K562 (cell line): ENCODE results near the gene C1orf198. TPM values are rescaled to one million over a fixed set of nuclear protein-coding genes. Genes with fewer than 3 reads are reported as not detected.

ENCODE experiments used
- ATAC-seq: fragments of 200-7000 bp; cut with Tn5 transposase; 3 replicates; pipeline ENCODE4 v1.9.1; 2020; ENCODE audit warnings: moderate library complexity
- BruUV-seq: library from RNA; stranded (reverse); fragments of 400-500 nt; replicated peaks from 2 replicates; lab custom pipeline; 2021; lab: Mats Ljungman, UMichigan
- CTCF ChIA-PET: fragments of 300-600 bp; formaldehyde crosslinking; extraction: SDS; loops from one replicate; lab custom pipeline; 2021; ENCODE audit warnings: low intra/inter-chr PET ratio; lab: Yijun Ruan, JAX
- POLR2A ChIA-PET: fragments of 300-600, 350-650 bp; sonication (Branson Sonifier 250); formaldehyde crosslinking; extraction: SDS; loops from one replicate; lab custom pipeline; 2021; ENCODE audit warnings: antibody characterized with exemption, inconsistent platforms; lab: Yijun Ruan, JAX
- DNase-seq, 4 experiments: peaks; one replicate each; pipeline versions ENCODE4 v3.0.0 to v3.0.0-alpha.2; 2011 to 2018; ENCODE audit warnings: low spot score in 3 of 4, mixed read lengths in 3 of 4; ENCODE audit errors: extremely low read depth in 1 of 4
- FAIRE-seq: peaks from 2 replicates; lab custom pipeline; 2011; peaks lifted over from hg19 to GRCh38; lab: Jason Lieb, UNC
- H2AFZ ChIP-seq: 2 replicates; pipeline ENCODE4 v1.6.0; 2011; ENCODE audit warnings: low read depth, low read length, control low read depth, inconsistent platforms
- H3K27ac ChIP-seq: fragments of 200-600 bp; 3 replicates; pipeline ENCODE4 v1.8.0; 2011; ENCODE audit warnings: low read depth, mild to moderate bottlenecking, control low read depth, inconsistent platforms, low read length, moderate library complexity, mixed read lengths; ENCODE audit errors: extremely low read depth
- H3K27me3 ChIP-seq, 2 experiments: fragments of 300-600 bp in 1 of 2; 2 replicates in 1 of 2; 3 replicates in 1 of 2; pipeline versions ENCODE4 v1.6.0 to v1.8.0; 2011; ENCODE audit warnings: inconsistent platforms in 2 of 2, low read length in 2 of 2, mild to moderate bottlenecking in 1 of 2, mixed read lengths in 1 of 2, moderate library complexity in 1 of 2; ENCODE audit not compliant: control insufficient read depth in 2 of 2, insufficient read depth in 2 of 2
- H3K36me3 ChIP-seq: fragments of 300-600 bp; 3 replicates; pipeline ENCODE4 v1.8.0; 2011; ENCODE audit warnings: mild to moderate bottlenecking, low read length, inconsistent platforms; ENCODE audit not compliant: control insufficient read depth, insufficient read depth
- H3K4me1 ChIP-seq, 2 experiments: fragments of 200-600 bp in 1 of 2; replicated peaks in 1 of 2; 2 replicates in 1 of 2; 3 replicates in 1 of 2; pipeline versions ENCODE4 v1.5.1 to v1.8.0; 2011; ENCODE audit warnings: inconsistent platforms in 2 of 2, low read length in 2 of 2, mild to moderate bottlenecking in 1 of 2, mixed read lengths in 1 of 2, moderate library complexity in 1 of 2; ENCODE audit not compliant: control insufficient read depth in 2 of 2, insufficient read depth in 2 of 2
- H3K4me2 ChIP-seq: 2 replicates; pipeline ENCODE4 v1.6.1; 2011; ENCODE audit warnings: low read length, control low read depth, inconsistent platforms, mixed read lengths; ENCODE audit not compliant: insufficient read depth
- H3K4me3 ChIP-seq: fragments of 200-600 bp; sonication (generic), shearing (Covaris generic); 2 replicates; pipeline ENCODE4 v1.5.1; 2016; ENCODE audit warnings: control low read depth, inconsistent platforms
- H3K79me2 ChIP-seq: fragments of 200-600 bp; 3 replicates; pipeline ENCODE4 v1.8.0; 2011; ENCODE audit warnings: low read length, inconsistent platforms; ENCODE audit not compliant: control insufficient read depth, insufficient read depth
- H3K9ac ChIP-seq, 2 experiments: 2 replicates each; pipeline versions ENCODE4 v1.6.0 to v1.6.1; 2011; ENCODE audit warnings: low read depth in 2 of 2, low read length in 2 of 2, control low read depth in 1 of 2, inconsistent platforms in 1 of 2, mild to moderate bottlenecking in 1 of 2, mixed read lengths in 1 of 2; ENCODE audit not compliant: insufficient read depth in 1 of 2
- H3K9me1 ChIP-seq: one replicate; pipeline ENCODE4 v1.6.0; 2011; ENCODE audit warnings: inconsistent platforms, mild to moderate bottlenecking, low read length, moderate library complexity; ENCODE audit not compliant: control insufficient read depth, insufficient read depth
- H3K9me3 ChIP-seq: replicated peaks from 2 replicates; pipeline ENCODE4 v1.5.1; 2011; ENCODE audit warnings: low read depth, low read length, inconsistent platforms; ENCODE audit not compliant: control insufficient read depth, insufficient read depth
- H4K20me1 ChIP-seq: replicated peaks from 2 replicates; pipeline ENCODE4 v1.6.1; 2011; ENCODE audit warnings: low read length, inconsistent platforms, mixed read lengths; ENCODE audit not compliant: control insufficient read depth, insufficient read depth
- JUND ChIP-seq, 2 experiments: IDR thresholded peaks; 2 replicates in 1 of 2; 3 replicates in 1 of 2; pipeline ENCODE4 v1.6.1; 2011; ENCODE audit warnings: borderline replicate concordance in 2 of 2, low read depth in 2 of 2, low read length in 2 of 2, improper control_type of control experiment in 1 of 2, missing biosample characterization in 1 of 2, missing genetic modification characterization in 1 of 2, missing genetic modification reagents in 1 of 2
- MCM5 ChIP-seq: fragments of 450-650 bp; IDR thresholded peaks from 2 replicates; pipeline ENCODE4 v1.6.1; 2016; ENCODE audit warnings: low read depth
- PML ChIP-seq: IDR thresholded peaks from 2 replicates; pipeline ENCODE4 v1.6.1; 2012; ENCODE audit warnings: low read length, inconsistent platforms
- RBM14 ChIP-seq: fragments of 200-400 bp; formaldehyde crosslinking; IDR thresholded peaks from 2 replicates; pipeline ENCODE4 v1.6.1; 2018; ENCODE audit warnings: low read depth, mild to moderate bottlenecking, low read length, moderate library complexity, borderline replicate concordance; ENCODE audit not compliant: insufficient read depth
- RFX7 ChIP-seq: fragments of 250-450 bp; sonication (Bioruptor Pico); IDR thresholded peaks from 2 replicates; pipeline ENCODE4 v1.5.1; 2021; ENCODE audit warnings: mild to moderate bottlenecking
- ZFP30 ChIP-seq: fragments of 250-450 bp; sonication (Bioruptor Pico); IDR thresholded peaks from 2 replicates; pipeline ENCODE4 v1.8.0; 2022; ENCODE audit warnings: moderate library complexity, mild to moderate bottlenecking, inconsistent platforms, borderline replicate concordance
- ZNF589 ChIP-seq: fragments of 200-800 bp; sonication (Bioruptor generic); IDR thresholded peaks from 2 replicates; pipeline ENCODE4 v1.6.1; 2016; ENCODE audit warnings: low read depth, missing genetic modification characterization, missing compliant biosample characterization
- WGBS: fragments of 100-300 bp; shearing (Covaris generic); methylation state at CpG from one replicate; pipeline ENCODE4 v1.1.6; 2016; ENCODE audit warnings: low coverage, mixed read lengths; ENCODE audit not compliant: insufficient coverage; ENCODE audit errors: missing lambda C conversion rate; 5-methylcytosine and 5-hydroxymethylcytosine counted together
- in situ Hi-C: fragments of 300-500 bp; cut with MboI; formaldehyde crosslinking; loops from 4 replicates; pipeline ENCODE4 v1.15.0; 2018; ENCODE audit warnings: inconsistent platforms, mixed read lengths
- intact Hi-C: fragments of 100-400 bp; cut with micrococcal nuclease; formaldehyde crosslinking; loops from 2 replicates; pipeline ENCODE4 v1.14.2; 2022
- polyA plus RNA-seq, 8 experiments: library from polyadenylated mRNA; depleted of rRNA in 4 of 8; stranded (reverse) in 5 of 8; unstranded in 3 of 8; fragments of >200 nt; fragmentation: Nextera tagmentation in 2 of 8; fragmentation: Illumina TruSeq in 1 of 8; extraction: Ambion mirVana in 2 of 8; extraction: Trizol in 1 of 8; gene quantifications; 2 replicates each; pipeline versions ENCODE4 v1.2.1 to v1.2.3, GENCODE V29; 2011 to 2014; ENCODE audit warnings: inconsistent platforms in 1 of 8, missing spikeins in 1 of 8
- total RNA-seq, 7 experiments: library from RNA; depleted of rRNA in 6 of 7; stranded (reverse); fragments of >200 nt in 6 of 7; fragmentation: Illumina TruSeq in 2 of 7; extraction: Trizol in 2 of 7; gene quantifications; 2 replicates each; pipeline versions ENCODE4 v1.2.1 to v1.2.3, GENCODE V29; 2011 to 2021; ENCODE audit warnings: low replicate concordance in 1 of 7
- TF ChIP-seq, protein P1 (sequence below): fragments of 200-400 bp; formaldehyde crosslinking; IDR thresholded peaks from 2 replicates; pipeline ENCODE4 v1.6.1; 2017; ENCODE audit warnings: mild to moderate bottlenecking, low read depth, low read length, moderate library complexity
- TF ChIP-seq, protein P2 (sequence below): fragments of 250-450 bp; sonication (Bioruptor Pico); IDR thresholded peaks from 2 replicates; pipeline ENCODE4 v1.4.0; 2020; ENCODE audit warnings: mild to moderate bottlenecking, moderate library complexity

C1orf198 gene
- total and polyA plus RNA-seq, 9 of the 15 experiments (the other 6 are each of a cell fraction or from before 2014, with no cell fraction given) = 2.0 to 15.1 (median 10.4) TPM

DNA sequence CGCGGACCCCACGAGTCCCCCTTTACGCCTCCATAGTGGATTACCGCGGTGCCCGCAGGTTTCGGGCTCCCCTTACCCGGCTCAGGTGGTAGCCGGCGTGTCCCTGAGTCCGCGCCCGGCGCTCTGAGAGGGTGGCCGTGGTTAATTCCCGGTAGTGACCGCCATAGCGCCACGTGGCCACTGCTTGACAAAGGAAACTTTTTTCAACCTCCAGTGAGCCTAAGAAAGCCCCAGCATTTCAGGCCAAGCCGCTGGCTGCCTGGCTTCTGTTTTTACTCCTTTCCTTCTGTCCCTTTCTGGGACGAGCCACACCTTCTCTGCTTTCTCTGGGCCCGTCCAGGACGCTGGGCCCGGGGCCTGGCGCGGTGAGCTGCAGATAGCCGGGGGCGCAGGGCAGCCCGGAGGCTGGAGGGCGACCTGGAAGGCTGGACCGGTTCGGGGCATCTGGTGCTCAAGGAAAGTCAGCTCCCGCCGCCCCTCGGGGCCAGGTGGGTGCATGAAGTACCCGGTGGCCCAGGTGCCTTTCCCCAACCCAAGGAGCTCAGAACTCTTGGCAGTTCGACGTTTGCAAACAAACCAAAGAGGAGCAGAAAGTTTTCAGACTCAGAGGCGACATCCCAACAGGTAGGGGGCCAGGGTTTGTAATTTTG, 540 bp upstream of the C1orf198 start (continued):
- TF ChIP-seq, protein P1, sequence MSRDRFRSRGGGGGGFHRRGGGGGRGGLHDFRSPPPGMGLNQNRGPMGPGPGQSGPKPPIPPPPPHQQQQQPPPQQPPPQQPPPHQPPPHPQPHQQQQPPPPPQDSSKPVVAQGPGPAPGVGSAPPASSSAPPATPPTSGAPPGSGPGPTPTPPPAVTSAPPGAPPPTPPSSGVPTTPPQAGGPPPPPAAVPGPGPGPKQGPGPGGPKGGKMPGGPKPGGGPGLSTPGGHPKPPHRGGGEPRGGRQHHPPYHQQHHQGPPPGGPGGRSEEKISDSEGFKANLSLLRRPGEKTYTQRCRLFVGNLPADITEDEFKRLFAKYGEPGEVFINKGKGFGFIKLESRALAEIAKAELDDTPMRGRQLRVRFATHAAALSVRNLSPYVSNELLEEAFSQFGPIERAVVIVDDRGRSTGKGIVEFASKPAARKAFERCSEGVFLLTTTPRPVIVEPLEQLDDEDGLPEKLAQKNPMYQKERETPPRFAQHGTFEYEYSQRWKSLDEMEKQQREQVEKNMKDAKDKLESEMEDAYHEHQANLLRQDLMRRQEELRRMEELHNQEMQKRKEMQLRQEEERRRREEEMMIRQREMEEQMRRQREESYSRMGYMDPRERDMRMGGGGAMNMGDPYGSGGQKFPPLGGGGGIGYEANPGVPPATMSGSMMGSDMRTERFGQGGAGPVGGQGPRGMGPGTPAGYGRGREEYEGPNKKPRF = no peak
- no peak for TF ChIP-seq ZFP30 (CRISPR knock-in tag)
- 0 out of 2 replicates have a peak, but pooled peaks have one; percentile 57 for TF ChIP-seq RBM14

DNA sequence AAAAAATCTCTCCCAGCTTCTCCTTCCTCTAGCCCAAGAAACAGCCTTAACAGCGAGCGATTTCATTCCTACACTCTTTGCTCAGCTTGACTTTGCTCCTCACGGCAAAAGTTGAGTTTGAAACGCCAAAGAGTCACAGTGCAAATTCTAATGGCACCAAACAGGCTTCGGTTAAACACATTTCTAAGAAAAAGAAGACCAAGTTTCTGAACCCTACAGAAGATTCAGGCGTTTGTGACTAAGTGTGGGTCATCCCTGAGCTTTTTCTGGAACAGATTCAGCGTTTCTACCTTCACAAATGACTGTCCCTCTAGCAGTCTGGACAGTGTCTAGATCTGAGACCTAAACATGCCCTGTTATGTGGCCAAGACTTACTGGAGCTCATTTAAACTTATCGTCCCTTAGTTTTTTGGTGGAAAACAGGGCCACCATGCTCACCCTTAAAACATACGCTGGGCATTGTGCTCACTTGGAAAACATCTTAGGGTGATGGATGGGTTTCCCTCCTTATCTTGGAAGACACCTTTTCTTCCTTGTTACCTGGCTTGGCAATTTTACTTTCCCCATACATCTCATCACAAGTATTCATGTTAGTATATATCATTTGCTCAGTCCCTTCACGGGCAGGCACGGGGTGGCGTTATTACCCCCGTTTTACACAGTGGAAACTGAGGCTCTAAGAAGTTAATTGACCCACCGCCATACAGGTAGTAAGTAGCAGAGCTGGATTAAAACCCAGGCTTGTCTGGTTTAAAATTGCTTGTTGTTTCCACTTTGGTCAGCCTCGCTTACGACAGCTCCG, 1.0 kb downstream of the C1orf198 start:
- WGBS = 14% methylated on average over 17 of the region's 17 CpGs
- H3K36me3 ChIP-seq = no peaks in the 10 kb centered on the region
- POLR2A ChIA-PET = interaction anchor here (0.6 to 1.6 kb wide), 10 partner anchors 8 to 1203 kb away, joined by 3 to 5 read pairs (median 4); no protein-coding TSS in a partner anchor
- H3K9me1 ChIP-seq = no peaks in the 10 kb centered on the region
- TSS peak; percentile 60 for BruUV-seq
- no peak overlapping the region for H3K27ac ChIP-seq
- in situ Hi-C loops (no loop called here), intact Hi-C loops (loop anchor here (5.0 to 10.0 kb wide), 2 partner anchors 110 to 223 kb away; partner anchors contain the start of genes ARV1, COG2 and TTC13)
- H3K4me2 ChIP-seq = peak overlapping the region; percentile 82
- ATAC-seq (peak; percentile 14; the same call in 1 of the 3 replicates), DNase-seq (peak in 1 of 4 experiments; percentile 27), FAIRE-seq (no peak)
- H3K79me2 ChIP-seq = peaks cover 4% of the 10 kb centered on the region; the same call in 1 of the 3 replicates
- H3K9me3 ChIP-seq = no peaks in the 10 kb centered on the region
- H2AFZ ChIP-seq = peak overlapping the region; percentile 98
- H4K20me1 ChIP-seq = no peaks in the 10 kb centered on the region
- H3K4me1 ChIP-seq = peaks cover 18 to 27% of the 10 kb centered on the region in 2 experiments; a peak in 4 of 5 replicates
- peak overlapping the region; percentile 75 for H3K4me3 ChIP-seq
- CTCF ChIA-PET = interaction anchor here (0.9 kb wide), 1 partner anchor 344 kb away, joined by 4 read pairs; no protein-coding TSS in a partner anchor
- H3K9ac ChIP-seq = peak overlapping the region; percentile 72 to 99; a peak in 3 of 4 replicates
- H3K27me3 ChIP-seq = no peaks in the 10 kb centered on the region
- TF ChIP-seq RFX7 (CRISPR knock-in tag) (no peak), MCM5 (no peak), ZNF589 (CRISPR knock-in tag) (no peak), JUND (IDR thresholded peaks at IDR 0.05; ENCODE audit: borderline replicate concordance, low read depth, low read length) (no peak), JUND (tag; IDR thresholded peaks at IDR 0.05; ENCODE audit: borderline replicate concordance, low read depth, low read length) (no peak), PML (no peak)
- TF ChIP-seq, protein P2, sequence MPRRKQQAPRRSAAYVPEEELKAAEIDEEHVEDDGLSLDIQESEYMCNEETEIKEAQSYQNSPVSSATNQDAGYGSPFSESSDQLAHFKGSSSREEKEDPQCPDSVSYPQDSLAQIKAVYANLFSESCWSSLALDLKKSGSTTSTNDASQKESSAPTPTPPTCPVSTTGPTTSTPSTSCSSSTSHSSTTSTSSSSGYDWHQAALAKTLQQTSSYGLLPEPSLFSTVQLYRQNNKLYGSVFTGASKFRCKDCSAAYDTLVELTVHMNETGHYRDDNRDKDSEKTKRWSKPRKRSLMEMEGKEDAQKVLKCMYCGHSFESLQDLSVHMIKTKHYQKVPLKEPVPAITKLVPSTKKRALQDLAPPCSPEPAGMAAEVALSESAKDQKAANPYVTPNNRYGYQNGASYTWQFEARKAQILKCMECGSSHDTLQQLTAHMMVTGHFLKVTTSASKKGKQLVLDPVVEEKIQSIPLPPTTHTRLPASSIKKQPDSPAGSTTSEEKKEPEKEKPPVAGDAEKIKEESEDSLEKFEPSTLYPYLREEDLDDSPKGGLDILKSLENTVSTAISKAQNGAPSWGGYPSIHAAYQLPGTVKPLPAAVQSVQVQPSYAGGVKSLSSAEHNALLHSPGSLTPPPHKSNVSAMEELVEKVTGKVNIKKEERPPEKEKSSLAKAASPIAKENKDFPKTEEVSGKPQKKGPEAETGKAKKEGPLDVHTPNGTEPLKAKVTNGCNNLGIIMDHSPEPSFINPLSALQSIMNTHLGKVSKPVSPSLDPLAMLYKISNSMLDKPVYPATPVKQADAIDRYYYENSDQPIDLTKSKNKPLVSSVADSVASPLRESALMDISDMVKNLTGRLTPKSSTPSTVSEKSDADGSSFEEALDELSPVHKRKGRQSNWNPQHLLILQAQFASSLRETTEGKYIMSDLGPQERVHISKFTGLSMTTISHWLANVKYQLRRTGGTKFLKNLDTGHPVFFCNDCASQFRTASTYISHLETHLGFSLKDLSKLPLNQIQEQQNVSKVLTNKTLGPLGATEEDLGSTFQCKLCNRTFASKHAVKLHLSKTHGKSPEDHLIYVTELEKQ = no peak
